ENCODE results near the gene SLC26A4.
A peak's percentile ranks its signal among the peaks of the same experiment; 100 is the strongest.

The SLC26A4 gene

GRCh38 chr7:107661081-107661864 lies 645 bp downstream of the SLC26A4 start:
- DNase-seq, result peak; percentile 48

- DNase-seq, result no peak
Measured at GRCh38 chr7:107661865-107662379, 1.3 kb downstream of the SLC26A4 start.

- DNase-seq, result no peak
Measured at GRCh38 chr7:107663196-107663595, 2.6 kb downstream of the SLC26A4 start.

- no peak for DNase-seq
Measured at GRCh38 chr7:107666790-107667189, 6.2 kb downstream of the SLC26A4 start.

GRCh38 chr7:107667341-107667740 lies 6.7 kb downstream of the SLC26A4 start:
- no peak for DNase-seq

GRCh38 chr7:107668296-107668695 lies 7.7 kb downstream of the SLC26A4 start:
- DNase-seq, result no peak

- no peak for DNase-seq
Measured at GRCh38 chr7:107672183-107672582, 11.6 kb downstream of the SLC26A4 start.

GRCh38 chr7:107676249-107676648 lies 15.6 kb downstream of the SLC26A4 start:
- no peak for DNase-seq

GRCh38 chr7:107678110-107678753 lies 17.6 kb downstream of the SLC26A4 start:
- DNase-seq, result no peak

GRCh38 chr7:107680478-107680877 lies 19.9 kb downstream of the SLC26A4 start:
- DNase-seq, result no peak

- DNase-seq, result no peak
Measured at GRCh38 chr7:107682886-107683285, 22.3 kb downstream of the SLC26A4 start.

- DNase-seq, result no peak
Measured at GRCh38 chr7:107684287-107684686, 23.7 kb downstream of the SLC26A4 start.

- no peak for DNase-seq
Measured at GRCh38 chr7:107684947-107685463, 24.4 kb downstream of the SLC26A4 start.

GRCh38 chr7:107686816-107687387 lies 26.3 kb downstream of the SLC26A4 start:
- no peak for DNase-seq

GRCh38 chr7:107687656-107688055 lies 27.0 kb downstream of the SLC26A4 start:
- peak; percentile 48 for DNase-seq

- no peak for DNase-seq
Measured at GRCh38 chr7:107689553-107689952, 28.9 kb downstream of the SLC26A4 start.

GRCh38 chr7:107690084-107690483 lies 29.5 kb downstream of the SLC26A4 start:
- DNase-seq, result no peak

GRCh38 chr7:107690611-107691010 lies 30.0 kb downstream of the SLC26A4 start:
- DNase-seq, result peak; percentile 65

GRCh38 chr7:107691716-107692115 lies 31.1 kb downstream of the SLC26A4 start:
- DNase-seq, result peak; percentile 31

GRCh38 chr7:107692501-107692900 lies 31.9 kb downstream of the SLC26A4 start:
- DNase-seq, result peak; percentile 42

GRCh38 chr7:107693396-107693795 lies 32.8 kb downstream of the SLC26A4 start:
- DNase-seq, result no peak

GRCh38 chr7:107694386-107694785 lies 33.8 kb downstream of the SLC26A4 start:
- DNase-seq, result peak; percentile 35

- peak; percentile 37 for DNase-seq
Measured at GRCh38 chr7:107696330-107696946, 35.8 kb downstream of the SLC26A4 start.

Measured in fibroblast of skin of right biceps (primary cell).